GM19452 (cell line): ENCODE measurements around the gene FAAP20.
A peak's percentile ranks its signal among the peaks of the same experiment; 100 is the strongest.

Experiments used
- ATAC-seq: cut with Tn5 transposase; IDR thresholded peaks from one replicate; pipeline ENCODE4 v1.9.1; 2021; ENCODE audit not compliant: unreplicated experiment

Gene FAAP20

DNA sequence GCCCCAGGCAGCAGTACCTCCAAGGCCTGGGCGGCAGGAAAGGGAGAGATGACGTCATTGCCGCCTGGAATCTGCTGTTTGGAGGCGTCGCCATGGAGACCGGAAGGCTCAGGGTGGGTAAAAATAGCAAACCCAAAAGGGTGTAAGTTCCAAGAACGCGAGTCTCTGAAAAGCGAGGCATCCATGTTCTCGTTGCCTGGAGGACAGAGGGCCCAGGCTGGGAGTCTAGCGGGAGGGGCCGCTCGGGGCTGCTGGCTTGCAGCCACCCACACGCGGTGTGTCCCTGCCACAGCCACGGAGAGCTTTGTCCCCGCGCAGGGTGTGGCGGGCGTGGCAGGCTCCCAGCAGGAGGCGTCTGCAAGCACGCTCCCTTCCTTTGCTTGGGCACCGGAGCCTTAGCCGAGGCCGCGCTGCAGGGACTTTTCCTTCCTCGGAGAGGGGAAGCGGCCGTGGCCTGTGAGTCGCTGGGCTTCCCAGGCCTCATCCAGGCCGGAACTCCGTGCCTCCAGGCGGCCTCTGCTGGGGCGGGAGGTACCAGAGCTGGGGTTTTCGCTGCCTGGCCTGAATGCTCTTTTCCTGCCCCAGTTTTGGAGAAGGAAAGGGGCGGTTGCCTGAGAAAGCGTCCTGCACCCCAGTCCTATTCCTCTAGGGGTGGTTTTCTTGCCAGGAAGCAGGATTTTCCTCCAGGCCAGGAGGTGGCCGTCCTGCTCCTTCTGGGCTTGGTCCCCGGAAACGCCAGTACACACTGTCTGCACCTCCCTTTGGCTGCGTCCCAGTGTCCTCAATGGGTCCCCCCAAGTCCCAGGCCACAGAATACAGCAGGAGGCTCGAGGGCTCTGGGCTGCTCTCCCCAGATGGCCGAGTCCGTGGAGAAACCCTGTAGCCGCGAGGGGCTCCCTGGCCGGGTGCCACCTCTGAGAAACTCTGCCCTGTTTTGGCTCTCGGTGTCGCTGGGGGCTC is 18.2 kb upstream of the FAAP20 start:
- ATAC-seq: no peak

DNA sequence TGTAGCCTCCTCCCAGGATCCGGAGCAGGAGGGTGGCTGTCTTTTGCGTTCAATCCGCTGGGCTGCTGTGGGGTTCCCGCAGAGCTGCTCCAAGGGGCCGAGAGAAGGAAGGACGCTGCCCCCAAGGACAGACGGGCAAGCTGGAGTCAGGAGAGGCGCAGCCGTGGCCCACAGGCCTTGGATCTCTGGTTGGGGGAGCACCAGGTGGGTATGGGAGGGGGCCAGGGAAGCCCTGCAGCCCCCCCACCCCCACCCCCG is 17.6 kb upstream of the FAAP20 start:
- ATAC-seq: no peak

DNA sequence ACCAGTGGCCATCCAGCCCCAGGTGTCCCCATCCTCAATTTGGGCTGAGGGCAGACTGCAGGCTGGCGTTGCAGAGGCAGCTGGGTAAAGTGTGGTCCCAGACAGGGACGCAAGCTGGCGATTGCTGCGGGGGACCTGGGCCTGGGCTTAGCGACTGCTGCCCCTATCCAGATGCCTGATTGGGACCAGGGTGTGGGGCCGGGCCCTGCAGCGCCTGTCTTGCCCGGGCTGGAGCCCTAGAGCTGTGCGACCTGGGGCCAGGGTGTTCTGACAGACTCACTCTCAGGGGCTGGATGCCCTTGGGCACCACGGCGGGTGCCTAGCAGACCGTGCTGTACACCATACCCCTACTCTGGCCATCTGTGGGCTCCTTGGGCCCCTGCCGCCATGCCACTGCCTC is 16.2 kb upstream of the FAAP20 start:
- no peak for ATAC-seq

DNA sequence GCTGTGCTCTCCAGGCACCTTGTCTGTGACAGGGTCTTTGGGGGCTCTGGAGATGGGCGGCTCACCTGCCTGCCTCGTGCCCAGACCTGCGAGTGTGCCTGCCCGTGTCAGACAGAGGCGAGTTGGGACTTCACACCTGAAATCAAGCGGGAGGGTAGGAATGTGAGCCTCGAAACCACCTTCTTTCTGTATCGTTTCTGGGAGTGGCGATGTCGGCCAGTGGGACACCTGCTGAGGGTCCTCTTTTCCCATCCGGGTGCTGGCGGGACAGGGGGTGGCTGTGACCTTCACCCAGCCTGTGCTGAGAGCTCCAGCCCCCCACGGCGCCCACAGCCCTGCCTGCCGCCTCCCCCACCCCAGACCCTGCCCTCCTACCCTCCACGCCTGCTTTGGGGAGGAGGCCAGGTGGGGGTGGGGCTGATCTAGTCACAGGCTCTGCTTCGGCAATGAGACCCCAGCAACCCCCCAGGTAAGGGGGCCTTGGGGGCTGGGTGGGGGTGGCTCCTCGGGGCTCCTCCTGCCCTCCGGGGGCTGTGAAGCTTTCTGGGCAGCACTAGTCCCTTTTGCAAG is 15.6 kb upstream of the FAAP20 start:
- ATAC-seq: no peak

DNA sequence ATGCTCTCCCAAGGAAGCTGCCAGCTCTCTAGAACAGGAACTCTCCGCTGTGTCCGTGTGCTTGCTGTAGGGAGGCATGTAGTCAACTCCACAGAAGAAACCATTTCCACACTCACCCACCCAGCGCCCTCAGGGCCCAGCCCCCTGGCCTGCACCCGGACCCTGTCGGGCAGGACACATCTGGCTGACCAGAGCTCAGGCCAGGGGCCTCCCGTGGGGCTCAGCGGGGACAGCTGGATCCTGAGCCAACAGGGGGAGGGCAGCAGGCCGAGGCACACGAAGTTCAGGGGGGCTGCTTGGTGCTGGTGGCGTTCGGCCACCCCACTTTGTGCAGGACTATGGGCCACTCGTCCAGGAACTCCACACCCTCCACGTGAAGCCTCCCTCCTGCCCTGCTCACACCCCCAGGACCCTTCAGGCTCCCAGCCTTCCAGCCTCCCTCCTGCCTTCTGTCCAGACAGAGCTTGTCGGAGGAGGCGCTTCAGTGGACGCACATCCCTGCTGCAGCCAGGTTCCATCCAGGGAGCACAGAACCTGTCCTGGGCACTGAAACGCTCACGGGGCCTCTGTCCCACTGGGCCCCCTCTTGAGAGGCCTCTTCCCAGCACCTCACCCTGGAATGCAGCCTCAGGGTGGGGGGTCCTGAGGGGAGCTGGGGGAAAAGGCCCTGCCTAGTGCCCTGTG is 15.0 kb upstream of the FAAP20 start:
- no peak for ATAC-seq

DNA sequence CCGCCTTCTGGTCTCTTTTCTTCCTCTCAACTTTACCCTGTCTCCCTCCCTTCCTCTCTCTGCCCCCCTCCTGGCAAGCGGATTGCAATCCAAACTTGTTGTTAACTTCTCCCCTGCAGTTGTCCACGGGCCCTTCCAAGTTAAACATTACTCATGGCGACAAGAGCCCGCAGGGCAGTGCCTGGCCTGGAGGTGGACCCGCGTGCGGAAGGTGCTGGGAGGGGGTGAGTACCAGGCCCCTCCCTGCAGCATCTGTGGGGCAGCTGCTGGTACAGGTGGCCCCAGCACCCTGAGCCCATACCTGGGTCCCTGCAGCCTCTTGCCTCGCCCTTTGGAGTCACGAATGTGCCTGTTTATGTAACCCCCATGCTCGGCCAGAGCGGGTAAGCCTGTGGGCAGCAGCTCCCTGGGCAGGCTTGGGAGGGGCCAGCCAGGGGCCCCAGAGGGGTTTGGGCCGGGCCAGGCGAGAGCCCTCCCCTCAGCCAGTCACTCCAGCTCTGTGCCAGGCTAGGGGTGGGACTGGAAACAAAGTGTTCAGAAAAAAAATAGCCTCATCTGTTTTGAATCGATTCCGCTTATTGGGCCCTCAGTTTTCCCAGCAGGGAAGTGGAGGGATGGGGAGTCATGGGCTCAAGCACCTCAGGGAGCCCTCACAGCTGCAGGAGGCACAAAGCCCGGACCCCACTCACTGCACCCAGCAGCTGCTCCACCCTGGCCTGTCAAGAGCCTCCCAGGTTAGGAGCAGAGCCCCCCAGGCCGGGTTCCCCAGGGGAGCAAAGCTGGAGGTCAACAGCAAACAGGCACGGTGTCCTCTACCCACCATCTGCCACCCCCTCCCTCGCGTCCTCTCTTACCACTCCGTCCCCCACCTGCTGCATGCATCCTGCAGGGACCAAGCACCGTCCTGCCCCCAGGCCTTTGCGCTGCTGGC is 14.0 kb upstream of the FAAP20 start:
- no peak for ATAC-seq

DNA sequence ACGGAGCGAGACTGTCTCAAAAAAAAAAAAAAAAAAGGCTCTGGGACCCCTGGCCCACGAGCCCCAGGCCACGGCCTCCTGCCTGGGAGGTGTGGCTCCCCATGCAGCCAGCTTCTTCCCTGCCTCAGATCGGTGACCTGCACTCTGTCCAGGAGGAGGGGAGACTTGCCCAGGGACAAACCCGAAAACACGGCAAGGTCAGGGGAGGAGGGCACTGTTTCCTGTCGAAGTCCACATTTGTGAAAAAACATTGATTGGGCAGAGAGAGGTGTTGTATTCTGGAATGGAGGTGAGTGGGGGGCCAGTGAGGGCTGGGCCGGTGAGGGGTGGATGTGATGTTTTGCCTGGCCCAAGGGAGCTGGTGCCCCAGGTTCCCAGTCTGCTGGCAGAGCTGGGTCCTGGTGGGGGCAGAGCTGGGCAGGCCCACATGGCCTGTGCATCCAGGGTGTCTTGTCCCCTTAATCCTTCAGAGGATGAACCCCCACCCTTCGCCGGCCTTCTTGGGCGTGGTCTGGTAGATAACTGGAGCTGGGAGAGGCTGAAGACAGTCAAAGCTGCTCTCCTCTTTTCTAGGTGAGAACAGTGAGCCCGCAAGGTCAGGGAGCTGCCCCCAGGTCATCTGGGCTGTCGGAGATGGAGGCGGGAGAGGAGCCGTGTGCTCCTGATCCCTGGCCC is 12.4 kb upstream of the FAAP20 start:
- no peak for ATAC-seq

DNA sequence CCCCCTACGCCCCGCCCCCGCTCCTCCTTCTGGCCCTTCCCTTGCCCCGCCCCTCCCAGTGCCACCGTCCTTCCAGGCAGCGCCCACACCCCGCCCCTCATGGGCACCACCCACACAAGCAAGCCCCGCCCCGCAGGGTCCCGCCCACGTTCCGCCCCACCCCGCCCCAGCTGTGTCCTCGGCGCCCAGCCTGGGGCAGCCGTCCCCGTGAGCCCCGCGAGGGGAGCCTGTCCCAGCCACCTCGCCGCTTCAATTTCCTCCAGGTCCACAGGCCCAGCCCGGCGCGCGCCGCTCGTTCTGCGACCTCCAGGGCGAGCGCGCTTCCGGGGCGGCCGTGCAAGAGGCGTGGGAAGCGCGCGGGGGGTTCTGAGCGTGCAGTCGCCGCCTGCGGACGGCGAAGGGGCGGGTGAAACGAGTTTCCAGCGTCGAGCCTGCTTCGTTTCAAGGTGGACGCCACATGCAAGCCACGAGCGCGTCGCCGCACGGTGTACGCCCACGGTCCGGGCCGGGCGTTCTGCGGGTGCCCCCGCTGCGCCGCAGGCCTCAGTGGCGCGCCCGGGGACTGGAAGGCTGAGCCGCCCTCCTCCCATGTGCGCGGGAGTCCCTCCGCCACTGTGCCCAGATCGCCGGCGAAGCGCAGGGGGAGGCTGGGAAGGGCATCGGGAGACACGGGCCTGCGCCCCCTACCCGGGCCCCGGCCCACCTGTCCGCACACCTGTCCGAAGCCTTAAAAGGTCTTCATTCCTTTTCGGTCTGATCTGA is 10.8 kb upstream of the FAAP20 start:
- peak; percentile 64 for ATAC-seq

DNA sequence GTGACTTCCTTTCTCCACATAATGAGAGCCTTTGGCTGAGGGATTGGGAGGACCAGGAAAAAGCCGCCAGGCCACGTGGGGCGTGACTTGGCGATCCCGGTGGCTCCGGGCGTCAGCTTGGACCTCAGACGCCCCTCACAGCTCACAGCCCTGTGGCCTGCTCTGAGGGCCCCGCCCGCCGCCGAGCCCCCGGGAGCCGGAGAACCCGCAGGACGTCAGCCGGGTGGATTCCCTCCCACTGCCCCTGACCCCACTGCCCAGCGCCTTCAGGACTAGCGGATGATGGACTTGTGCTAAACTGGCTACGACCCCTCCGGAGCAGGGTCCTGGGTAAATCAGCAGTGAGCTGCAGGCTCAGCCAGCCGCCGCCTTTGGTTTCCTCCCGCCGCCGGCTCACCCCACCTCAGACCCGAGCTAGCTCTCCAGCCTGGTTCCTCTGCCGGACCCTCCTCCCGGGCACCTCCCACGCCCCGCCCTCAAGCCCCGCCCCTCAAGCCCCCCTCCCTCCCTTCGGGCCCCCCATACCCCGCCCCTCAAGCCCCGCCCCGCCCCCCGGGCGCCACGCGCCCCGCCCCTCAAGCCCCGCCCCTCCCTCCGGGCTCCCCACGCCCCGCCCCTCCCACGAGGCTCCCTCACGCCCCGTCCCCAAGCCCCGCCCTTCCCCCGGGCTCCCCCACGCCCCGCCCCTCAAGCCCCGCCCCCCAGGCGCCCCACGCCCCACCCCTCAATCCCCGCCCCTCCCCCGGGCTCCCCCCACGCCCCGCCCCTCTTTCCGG is 10.0 kb upstream of the FAAP20 start:
- no peak for ATAC-seq

DNA sequence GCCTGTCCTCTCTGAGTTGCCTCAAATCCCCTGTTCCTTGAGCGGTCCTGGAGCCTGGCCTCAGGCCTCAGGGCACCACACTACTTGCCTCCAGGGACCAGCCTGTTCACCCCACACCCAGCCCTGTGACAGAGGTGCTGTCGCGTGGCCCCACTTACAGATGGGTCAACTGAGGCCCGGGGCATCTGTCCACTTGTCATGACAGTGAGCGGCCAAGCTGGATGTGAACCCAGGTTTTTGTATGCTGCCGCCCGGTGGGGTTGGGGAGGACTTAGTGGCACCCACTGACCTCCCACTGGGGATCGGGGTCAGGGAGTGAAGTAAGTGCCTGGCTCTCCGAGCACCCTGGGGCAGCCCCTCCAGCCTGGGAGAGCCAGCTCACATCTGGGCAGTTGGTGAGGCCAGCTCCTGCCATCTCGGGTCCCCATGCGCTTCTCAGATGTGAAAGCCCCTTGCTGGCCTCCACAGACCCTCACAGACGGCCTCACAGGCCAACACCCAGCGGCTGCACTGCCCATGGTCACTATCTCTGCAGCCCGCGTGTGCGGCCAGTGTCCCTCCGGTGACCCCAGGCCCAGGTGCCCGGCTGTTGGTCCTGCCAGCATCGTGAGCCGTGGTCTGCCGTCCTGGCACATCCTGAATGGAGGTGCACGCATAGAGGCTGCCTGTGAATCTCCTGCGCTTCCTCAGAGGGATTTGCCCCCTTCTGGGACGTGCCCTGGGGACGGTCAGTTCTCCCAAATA is 9.3 kb upstream of the FAAP20 start:
- ATAC-seq: no peak

DNA sequence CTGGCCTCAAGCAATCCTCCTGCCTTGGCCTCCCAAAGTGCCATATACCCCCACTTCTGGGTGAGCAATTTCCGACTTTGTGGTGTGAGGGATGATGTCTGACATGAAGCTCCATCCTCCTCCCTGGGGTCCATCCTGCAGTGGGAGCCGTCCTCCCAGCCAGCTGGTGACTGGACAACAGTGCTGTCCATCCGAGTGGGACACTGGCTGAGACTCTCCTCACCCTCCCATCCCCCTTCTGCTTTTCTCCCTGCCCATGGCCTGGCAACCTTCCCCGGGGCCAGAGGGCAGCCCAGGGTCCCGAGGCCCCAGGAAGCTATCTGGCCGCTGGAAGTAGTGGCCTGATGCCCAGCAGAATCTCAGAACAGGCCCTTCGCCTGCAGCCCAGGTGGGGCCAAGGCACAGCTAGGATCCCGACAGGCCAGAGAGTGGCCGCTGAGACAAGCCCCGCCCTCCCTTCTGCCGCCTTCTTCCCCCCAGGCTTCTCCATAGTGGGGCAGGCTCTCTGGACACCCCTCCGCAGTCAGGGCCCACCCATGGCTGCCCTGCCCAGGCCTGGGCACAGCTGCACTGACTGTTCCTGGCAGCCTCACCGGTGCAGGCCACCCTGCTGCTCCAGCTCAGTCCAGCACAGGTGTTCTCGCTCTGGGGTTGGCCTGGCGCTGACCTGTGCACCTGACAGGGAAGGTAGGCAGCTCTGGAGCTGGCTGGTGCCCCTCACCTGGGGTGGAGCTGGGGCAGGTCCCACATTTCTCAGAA is 8.4 kb upstream of the FAAP20 start:
- no peak for ATAC-seq

DNA sequence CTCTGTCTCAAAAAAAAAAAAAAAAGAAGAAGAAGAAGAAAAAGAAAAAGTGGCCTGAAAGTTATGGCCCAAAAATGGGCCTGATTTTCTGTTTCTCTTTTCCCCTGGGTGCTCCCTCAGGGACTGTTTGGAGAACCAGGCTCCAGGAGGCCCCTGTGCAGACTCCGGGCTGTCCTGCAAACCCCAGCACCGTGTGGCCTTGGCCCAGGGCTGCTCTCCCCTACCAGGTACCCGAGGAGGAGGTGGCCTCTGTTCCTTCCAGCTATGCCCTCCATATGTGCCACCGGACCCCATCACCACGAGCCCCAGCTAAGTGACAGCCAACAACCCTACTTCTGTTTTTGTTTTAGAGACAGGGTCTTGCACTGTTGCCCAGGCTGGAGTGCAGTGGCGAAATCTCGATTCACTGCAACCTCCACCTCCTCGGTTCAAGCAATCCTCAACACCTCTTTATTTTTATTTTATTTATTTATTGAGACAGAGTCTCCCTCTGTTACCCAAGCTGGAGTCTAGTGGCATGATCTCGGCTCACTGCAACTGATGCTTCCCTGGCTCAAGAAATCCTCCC is 7.5 kb upstream of the FAAP20 start:
- ATAC-seq: no peak

DNA sequence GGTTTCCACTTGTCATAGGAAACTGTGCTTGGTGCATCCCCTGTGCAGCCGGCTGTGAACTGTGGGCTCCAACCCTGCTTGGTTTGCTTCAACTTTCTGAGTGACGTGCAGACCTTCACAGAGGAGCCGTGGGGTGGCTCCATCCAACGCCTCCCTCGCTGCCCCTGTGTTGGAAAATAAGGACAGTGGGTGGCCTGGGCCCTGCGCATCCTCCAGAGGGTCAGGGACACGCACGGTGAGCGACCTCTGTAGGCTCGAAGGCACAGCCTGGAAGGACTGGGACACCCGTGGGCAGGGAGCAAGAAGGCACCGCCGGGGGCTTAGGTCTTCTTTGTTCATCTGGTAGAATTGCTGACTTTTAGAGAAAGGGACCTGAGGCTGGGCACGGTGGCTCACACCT is 6.5 kb upstream of the FAAP20 start:
- ATAC-seq: no peak

DNA sequence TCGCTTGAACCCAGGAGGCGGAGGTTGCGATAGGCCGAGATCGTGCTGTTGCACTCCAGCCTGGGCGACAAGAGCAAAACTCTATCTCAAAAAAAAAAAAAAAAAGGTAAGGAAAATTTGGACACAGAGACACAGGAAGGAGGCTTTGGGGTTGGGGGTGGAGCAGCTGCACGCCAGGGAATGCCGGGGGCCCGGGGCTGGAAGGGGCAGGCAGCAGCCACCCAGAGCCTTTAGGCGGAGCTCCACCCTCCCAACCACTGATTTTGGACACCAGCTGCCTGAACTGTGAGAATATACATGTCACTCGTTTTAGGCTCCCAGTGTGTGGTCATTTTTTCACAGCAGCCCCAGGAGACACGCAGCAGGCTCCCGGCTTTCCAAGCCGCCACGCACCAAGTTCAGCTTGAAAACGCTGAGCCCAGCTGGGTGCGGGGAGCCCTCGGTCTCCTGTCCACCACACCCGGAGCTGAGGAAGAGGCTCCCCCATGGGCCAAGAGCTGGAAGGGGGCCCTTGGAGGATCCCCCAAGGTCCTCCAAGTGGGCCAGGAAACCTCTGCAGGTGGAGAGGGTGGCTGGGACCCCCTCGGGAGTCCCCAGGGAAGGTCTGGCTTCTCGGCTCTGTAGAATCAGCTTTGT is 5.9 kb upstream of the FAAP20 start:
- ATAC-seq: no peak

DNA sequence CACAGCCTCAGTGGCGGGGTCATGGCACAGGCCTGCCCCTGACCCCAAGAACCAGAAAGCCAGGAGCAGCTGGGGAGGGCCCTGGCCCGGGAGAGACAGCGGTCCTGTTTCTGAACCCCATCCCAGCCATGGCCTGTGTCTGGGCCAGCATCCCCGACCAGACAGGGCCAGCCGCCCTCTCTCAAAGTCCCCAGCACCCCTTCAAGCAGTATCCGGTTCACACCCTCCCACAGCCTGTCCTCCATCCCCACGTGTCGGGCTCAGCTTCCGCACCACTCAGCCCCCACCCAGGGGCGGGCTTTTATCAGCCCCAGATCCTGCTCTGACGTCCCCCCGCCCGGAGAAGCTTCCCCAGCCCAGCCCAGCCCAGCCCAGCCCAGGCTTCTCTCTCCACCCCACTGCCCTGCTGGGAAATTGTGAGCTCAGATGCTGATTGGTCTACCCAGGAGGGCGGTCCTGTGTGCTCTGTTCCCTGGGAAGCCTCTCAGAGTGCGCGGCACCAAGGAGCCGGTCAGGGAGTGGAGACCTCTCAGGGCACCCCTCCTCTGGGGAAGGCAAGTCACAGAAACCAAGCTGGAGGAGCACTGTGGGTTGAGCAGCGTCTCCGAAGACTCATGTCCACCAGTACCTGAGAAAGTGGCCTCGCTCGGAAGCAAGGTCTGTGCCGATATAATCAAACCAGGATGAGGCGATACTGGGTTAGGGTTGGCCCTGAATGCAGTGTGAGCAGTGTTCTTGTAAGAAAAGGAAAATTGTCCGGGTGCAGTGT is 4.7 kb upstream of the FAAP20 start:
- no peak for ATAC-seq

DNA sequence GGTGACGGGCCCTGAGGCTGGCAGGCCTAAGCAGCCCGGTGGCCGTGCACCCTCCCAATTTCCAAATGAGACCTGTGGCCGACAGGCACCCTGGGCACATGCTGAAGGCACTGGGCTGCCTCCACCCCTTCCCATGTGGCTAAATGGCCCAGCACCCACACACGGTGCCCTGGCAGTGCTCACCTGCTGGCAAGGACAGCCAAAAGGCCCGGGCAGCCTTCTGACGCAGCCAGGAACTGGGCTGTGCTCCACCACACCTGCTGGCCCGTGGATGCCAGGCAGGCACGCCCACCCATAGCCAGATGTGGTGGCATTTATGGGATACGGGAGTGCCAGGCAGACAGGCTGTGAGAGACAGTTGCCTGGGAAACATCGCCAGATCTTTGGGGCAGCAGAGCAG is 4.0 kb upstream of the FAAP20 start:
- no peak for ATAC-seq
